ENCODE results near the gene TNRC6A. TPM values are rescaled to one million over a fixed set of nuclear protein-coding genes. Genes with fewer than 3 reads are reported as not detected.

TNRC6A gene
- total and polyA plus RNA-seq, 4 donors, result 9.3 to 42.3 (median 22.9) TPM

- TF ChIP-seq HNF4G (IDR thresholded peaks at IDR 0.05), result no peak
- TF ChIP-seq YY1 (IDR thresholded peaks at IDR 0.05), result no peak
- TF ChIP-seq SP1 (IDR thresholded peaks at IDR 0.05), result no peak
- TF ChIP-seq GABPA (IDR thresholded peaks at IDR 0.05 in 1 of 2, conservative IDR thresholded peaks at IDR 0.05 in 1 of 2), result no peak
- TF ChIP-seq JUND (IDR thresholded peaks at IDR 0.05), result no peak
- no peak for TF ChIP-seq FOXA2 (IDR thresholded peaks at IDR 0.05)
- no peak for TF ChIP-seq MAX (IDR thresholded peaks at IDR 0.05)
- no peak for TF ChIP-seq RAD21 (IDR thresholded peaks at IDR 0.05)
- no peak for TF ChIP-seq RXRA (IDR thresholded peaks at IDR 0.05)
- TF ChIP-seq NR2F2 (IDR thresholded peaks at IDR 0.05), result no peak
- no peak for TF ChIP-seq FOXA1 (IDR thresholded peaks at IDR 0.05)
- TF ChIP-seq, protein P1, sequence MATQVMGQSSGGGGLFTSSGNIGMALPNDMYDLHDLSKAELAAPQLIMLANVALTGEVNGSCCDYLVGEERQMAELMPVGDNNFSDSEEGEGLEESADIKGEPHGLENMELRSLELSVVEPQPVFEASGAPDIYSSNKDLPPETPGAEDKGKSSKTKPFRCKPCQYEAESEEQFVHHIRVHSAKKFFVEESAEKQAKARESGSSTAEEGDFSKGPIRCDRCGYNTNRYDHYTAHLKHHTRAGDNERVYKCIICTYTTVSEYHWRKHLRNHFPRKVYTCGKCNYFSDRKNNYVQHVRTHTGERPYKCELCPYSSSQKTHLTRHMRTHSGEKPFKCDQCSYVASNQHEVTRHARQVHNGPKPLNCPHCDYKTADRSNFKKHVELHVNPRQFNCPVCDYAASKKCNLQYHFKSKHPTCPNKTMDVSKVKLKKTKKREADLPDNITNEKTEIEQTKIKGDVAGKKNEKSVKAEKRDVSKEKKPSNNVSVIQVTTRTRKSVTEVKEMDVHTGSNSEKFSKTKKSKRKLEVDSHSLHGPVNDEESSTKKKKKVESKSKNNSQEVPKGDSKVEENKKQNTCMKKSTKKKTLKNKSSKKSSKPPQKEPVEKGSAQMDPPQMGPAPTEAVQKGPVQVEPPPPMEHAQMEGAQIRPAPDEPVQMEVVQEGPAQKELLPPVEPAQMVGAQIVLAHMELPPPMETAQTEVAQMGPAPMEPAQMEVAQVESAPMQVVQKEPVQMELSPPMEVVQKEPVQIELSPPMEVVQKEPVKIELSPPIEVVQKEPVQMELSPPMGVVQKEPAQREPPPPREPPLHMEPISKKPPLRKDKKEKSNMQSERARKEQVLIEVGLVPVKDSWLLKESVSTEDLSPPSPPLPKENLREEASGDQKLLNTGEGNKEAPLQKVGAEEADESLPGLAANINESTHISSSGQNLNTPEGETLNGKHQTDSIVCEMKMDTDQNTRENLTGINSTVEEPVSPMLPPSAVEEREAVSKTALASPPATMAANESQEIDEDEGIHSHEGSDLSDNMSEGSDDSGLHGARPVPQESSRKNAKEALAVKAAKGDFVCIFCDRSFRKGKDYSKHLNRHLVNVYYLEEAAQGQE (IDR thresholded peaks at IDR 0.05), result no peak
- TF ChIP-seq, protein P2, sequence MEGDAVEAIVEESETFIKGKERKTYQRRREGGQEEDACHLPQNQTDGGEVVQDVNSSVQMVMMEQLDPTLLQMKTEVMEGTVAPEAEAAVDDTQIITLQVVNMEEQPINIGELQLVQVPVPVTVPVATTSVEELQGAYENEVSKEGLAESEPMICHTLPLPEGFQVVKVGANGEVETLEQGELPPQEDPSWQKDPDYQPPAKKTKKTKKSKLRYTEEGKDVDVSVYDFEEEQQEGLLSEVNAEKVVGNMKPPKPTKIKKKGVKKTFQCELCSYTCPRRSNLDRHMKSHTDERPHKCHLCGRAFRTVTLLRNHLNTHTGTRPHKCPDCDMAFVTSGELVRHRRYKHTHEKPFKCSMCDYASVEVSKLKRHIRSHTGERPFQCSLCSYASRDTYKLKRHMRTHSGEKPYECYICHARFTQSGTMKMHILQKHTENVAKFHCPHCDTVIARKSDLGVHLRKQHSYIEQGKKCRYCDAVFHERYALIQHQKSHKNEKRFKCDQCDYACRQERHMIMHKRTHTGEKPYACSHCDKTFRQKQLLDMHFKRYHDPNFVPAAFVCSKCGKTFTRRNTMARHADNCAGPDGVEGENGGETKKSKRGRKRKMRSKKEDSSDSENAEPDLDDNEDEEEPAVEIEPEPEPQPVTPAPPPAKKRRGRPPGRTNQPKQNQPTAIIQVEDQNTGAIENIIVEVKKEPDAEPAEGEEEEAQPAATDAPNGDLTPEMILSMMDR (IDR thresholded peaks at IDR 0.05; ENCODE audit: low read depth, low read length, missing input control), result no peak
- TF ChIP-seq TAF1 (conservative IDR thresholded peaks at IDR 0.05), result no peak
- TF ChIP-seq HNF4A (conservative IDR thresholded peaks at IDR 0.05), result no peak
- no peak for TF ChIP-seq ATF3 (IDR thresholded peaks at IDR 0.05)
- TF ChIP-seq EGR1 (IDR thresholded peaks at IDR 0.05; ENCODE audit: low read depth in 2 of 2), result no peak
- TF ChIP-seq ZBTB33 (IDR thresholded peaks at IDR 0.05), result no peak
- Histone ChIP-seq H3K4me3 (ENCODE audit: low read depth in 1 of 3, low read length in 3 of 3) (no peak overlapping the region), H3K27me3 (ENCODE audit: control insufficient read depth in 4 of 4, insufficient read depth in 4 of 4, low read length in 3 of 4) (no peaks in the 10 kb centered on the region), H3K9ac (ENCODE audit: low read depth in 1 of 2, low read length in 2 of 2) (no peak overlapping the region), H3K27ac (ENCODE audit: low read depth in 1 of 2, low read length in 2 of 2) (no peak overlapping the region), H3K4me1 (ENCODE audit: control insufficient read depth in 4 of 4, insufficient read depth in 4 of 4, low read length in 3 of 4) (peaks cover 0 to 3% (median 2%) of the 10 kb centered on the region in 4 donors), H3K9me3 (ENCODE audit: control insufficient read depth in 4 of 4, low read length in 3 of 4) (no peaks in the 10 kb centered on the region), H3K36me3 (ENCODE audit: control insufficient read depth in 4 of 4, insufficient read depth in 3 of 4, low read depth in 1 of 4, low read length in 3 of 4) (no peaks in the 10 kb centered on the region)
- DNase-seq (ENCODE audit: low spot score), result no peak
- WGBS, result 95% methylated on average over 7 of the region's 7 CpGs
Observed at GRCh38 chr16:24699151-24699723, 30.2 kb upstream of the TNRC6A start.

All from liver (tissue), 9 donors.